GM23338 (cell line): ENCODE data around the gene RAB40C. TPM values are rescaled to one million over a fixed set of nuclear protein-coding genes. Genes with fewer than 3 reads are reported as not detected.

ENCODE experiments used
- ATAC-seq: fragments of 200-7000 bp; cut with Tn5 transposase; 3 replicates; pipeline ENCODE4 v1.9.1; 2020
- DNase-seq: peaks from one replicate; pipeline ENCODE4 v3.0.0-alpha.2; 2015; ENCODE audit warnings: low spot score
- H2AFZ ChIP-seq: fragments of 200-600 bp; sonication (generic); 2 replicates; pipeline ENCODE4 v1.8.0; 2016; ENCODE audit warnings: antibody characterized with exemption, mild to moderate bottlenecking, moderate library complexity
- H3F3A ChIP-seq: fragments of 200-600 bp; sonication (generic); replicated peaks from 2 replicates; pipeline ENCODE4 v1.8.0; 2017; ENCODE audit warnings: antibody characterized with exemption, mixed run types, low read depth
- H3K27ac ChIP-seq: fragments of 200-600 bp; sonication (generic); 2 replicates; pipeline ENCODE4 v1.6.1; 2016; ENCODE audit warnings: low read depth
- H3K27me3 ChIP-seq: fragments of 200-600 bp; sonication (generic); 2 replicates; pipeline ENCODE4 v1.8.0; 2016; ENCODE audit warnings: mild to moderate bottlenecking, mixed run types, moderate library complexity; ENCODE audit not compliant: insufficient read depth
- H3K36me3 ChIP-seq: fragments of 200-600 bp; sonication (generic); 2 replicates; pipeline ENCODE4 v1.8.0; 2016; ENCODE audit warnings: mild to moderate bottlenecking; ENCODE audit not compliant: insufficient read depth
- H3K4me1 ChIP-seq: fragments of 200-600 bp; sonication (generic); 2 replicates; pipeline ENCODE4 v1.8.0; 2016; ENCODE audit warnings: mild to moderate bottlenecking, moderate library complexity; ENCODE audit not compliant: insufficient read depth
- H3K4me2 ChIP-seq: fragments of 200-600 bp; sonication (generic); 2 replicates; pipeline ENCODE4 v1.7.1; 2017; ENCODE audit warnings: mixed run types
- H3K4me3 ChIP-seq: fragments of 200-600 bp; sonication (generic); 2 replicates; pipeline ENCODE4 v1.6.1; 2016; ENCODE audit warnings: mixed run types
- H3K79me2 ChIP-seq: fragments of 200-600 bp; sonication (generic); replicated peaks from 2 replicates; pipeline ENCODE4 v1.8.0; 2017; ENCODE audit warnings: mild to moderate bottlenecking; ENCODE audit not compliant: insufficient read depth
- H3K9me2 ChIP-seq: fragments of 200-600 bp; sonication (generic); 2 replicates; pipeline ENCODE4 v1.8.0; 2017; ENCODE audit not compliant: insufficient read depth
- H4K20me1 ChIP-seq: fragments of 200-600 bp; sonication (generic); replicated peaks from 2 replicates; pipeline ENCODE4 v1.8.0; 2017; ENCODE audit warnings: mild to moderate bottlenecking; ENCODE audit not compliant: insufficient read depth
- H3K27ac Mint-ChIP-seq: 2 replicates; pipeline ENCODE4 v1.8.0; 2020; ENCODE audit warnings: inconsistent platforms, mild to moderate bottlenecking, moderate library complexity, mixed read lengths
- H3K27me3 Mint-ChIP-seq: 3 replicates; pipeline ENCODE4 v1.8.0; 2022; ENCODE audit warnings: low read depth, mild to moderate bottlenecking, moderate library complexity, mixed read lengths, inconsistent platforms; ENCODE audit not compliant: insufficient read depth, poor library complexity
- H3K36me3 Mint-ChIP-seq: 3 replicates; pipeline ENCODE4 v1.8.0; 2021; ENCODE audit warnings: low read depth, mild to moderate bottlenecking, inconsistent platforms, moderate library complexity, mixed read lengths
- H3K4me1 Mint-ChIP-seq: 3 replicates; pipeline ENCODE4 v1.8.0; 2020; ENCODE audit warnings: mild to moderate bottlenecking, inconsistent platforms, mixed read lengths
- H3K4me3 Mint-ChIP-seq: 3 replicates; pipeline ENCODE4 v1.8.0; 2021; ENCODE audit warnings: moderate library complexity, mild to moderate bottlenecking, inconsistent platforms, mixed read lengths
- H3K9me3 Mint-ChIP-seq: 3 replicates; pipeline ENCODE4 v1.8.0; 2020; ENCODE audit warnings: moderate library complexity, mild to moderate bottlenecking, inconsistent platforms, mixed read lengths
- STAT1 ChIP-seq: IDR thresholded peaks from one replicate; pipeline ENCODE4 v1.6.1; 2016; ENCODE audit warnings: antibody characterized with exemption; ENCODE audit not compliant: unreplicated experiment
- ZNF462 ChIP-seq: fragments of 250-450 bp; sonication (Bioruptor Pico); IDR thresholded peaks from 2 replicates; pipeline ENCODE4 v1.5.0; 2020; ENCODE audit warnings: mild to moderate bottlenecking, moderate library complexity
- polyA plus RNA-seq: library from polyadenylated mRNA; unstranded; fragments of >200 nt; fragmentation: Nextera tagmentation; extraction: Ambion mirVana; gene quantifications from 2 replicates; pipeline ENCODE4 v1.2.1, GENCODE V29; 2016
- total RNA-seq: library from RNA; depleted of rRNA; stranded (reverse); fragments of >200 nt; shearing (Covaris generic); gene quantifications from 2 replicates; pipeline ENCODE4 v1.2.3, GENCODE V29; 2014

The RAB40C gene
- total and polyA plus RNA-seq, 2 experiments from 2014 or later, result 11.2 to 24.6 TPM

- TF ChIP-seq ZNF462 (CRISPR knock-in tag), result no peak
Measured at GRCh38 chr16:569445-570254, 20.2 kb upstream of the RAB40C start, which contains the start of gene PIGQ (continued).

- Mint-ChIP-seq H3K4me1 (peaks cover 11% of the 10 kb centered on the region), H3K4me3 (peak overlapping the region; percentile 50; the same call in 2 of the 3 replicates), H3K27ac (no peak overlapping the region), H3K9me3 (no peaks in the 10 kb centered on the region), H3K27me3 (peaks cover 7% of the 10 kb centered on the region), H3K36me3 (no peaks in the 10 kb centered on the region; the same call in 2 of the 3 replicates)
- Histone ChIP-seq H3K27ac (no peak overlapping the region), H3K27me3 (no peaks in the 10 kb centered on the region), H3F3A (peaks cover 14% of the 10 kb centered on the region; the same call in 1 of the 2 replicates), H3K79me2 (peaks cover 8% of the 10 kb centered on the region), H3K36me3 (no peaks in the 10 kb centered on the region), H3K4me1 (peaks cover 6% of the 10 kb centered on the region; the same call in 1 of the 2 replicates), H3K4me2 (no peak overlapping the region), H3K9me2 (no peaks in the 10 kb centered on the region), H4K20me1 (no peaks in the 10 kb centered on the region), H2AFZ (no peak overlapping the region), H3K4me3 (no peak overlapping the region)
- ATAC-seq, result no peak
- no peak for DNase-seq
- TF ChIP-seq STAT1, result no peak
Measured at GRCh38 chr16:572865-573650, 16.8 kb upstream of the RAB40C start.
